Vagina (tissue), 2 donors: ENCODE results near the gene POLN.

Source experiments
- CTCF ChIP-seq, 3 experiments: fragments of 450-650 bp in 2 of 3; fragments of 200-600 bp in 1 of 3; sonication (generic) in 1 of 3; IDR thresholded peaks; one replicate each; pipeline ENCODE4 v1.5.1; 2017 to 2019; ENCODE audit warnings: antibody characterized with exemption in 3 of 3, mild to moderate bottlenecking in 2 of 3, moderate library complexity in 2 of 3
- POLR2A ChIP-seq, 2 donors: fragments of 450-650 bp; IDR thresholded peaks; one replicate each; pipeline ENCODE4 v1.6.1; 2017; ENCODE audit warnings: antibody characterized with exemption in 2 of 2, mild to moderate bottlenecking in 2 of 2, moderate library complexity in 2 of 2
- POLR2AphosphoS5 ChIP-seq, 2 donors: sonication (generic); formaldehyde crosslinking; IDR thresholded peaks; one replicate each; pipeline ENCODE4 v1.9.0; 2017; ENCODE audit warnings: antibody characterized with exemption in 2 of 2, mild to moderate bottlenecking in 2 of 2, low read depth in 1 of 2; ENCODE audit not compliant: insufficient read depth in 1 of 2

- TF ChIP-seq CTCF (IDR thresholded peaks at IDR 0.05): no peak
- TF ChIP-seq POLR2AphosphoS5 (IDR thresholded peaks at IDR 0.05; ENCODE audit: insufficient read depth in 1 of 2, low read depth in 1 of 2): no peak
- TF ChIP-seq POLR2A (IDR thresholded peaks at IDR 0.05): no peak
Measured at GRCh38 chr4:2047031-2047660, 194.8 kb downstream of the POLN start.
